ENCODE results near the gene MACC1.

Gene MACC1

DNA sequence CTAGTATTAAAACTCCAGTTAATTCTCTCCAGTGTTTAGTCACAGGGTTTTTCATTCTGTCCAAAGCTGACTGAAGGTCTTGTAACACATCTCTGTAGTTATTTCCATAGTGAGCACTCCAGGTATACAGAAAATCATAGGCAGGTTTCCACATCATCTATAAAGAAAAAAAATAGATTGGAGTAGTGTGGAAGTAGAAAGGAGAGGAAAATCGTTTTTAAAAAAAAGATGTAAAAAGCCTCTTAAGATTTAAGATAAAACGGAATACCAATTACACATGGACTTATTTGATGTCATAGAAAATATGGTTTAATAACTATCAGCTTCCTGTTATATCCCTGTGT lies 76.2 kb downstream of the MACC1 start:
- DNase-seq (ENCODE audit: extremely low read depth, low read depth), result no peak
- H3K4me3 ChIP-seq (replicated peaks; ENCODE audit: low read depth, low read length), result no peak overlapping the region
- TF ChIP-seq, protein P1, sequence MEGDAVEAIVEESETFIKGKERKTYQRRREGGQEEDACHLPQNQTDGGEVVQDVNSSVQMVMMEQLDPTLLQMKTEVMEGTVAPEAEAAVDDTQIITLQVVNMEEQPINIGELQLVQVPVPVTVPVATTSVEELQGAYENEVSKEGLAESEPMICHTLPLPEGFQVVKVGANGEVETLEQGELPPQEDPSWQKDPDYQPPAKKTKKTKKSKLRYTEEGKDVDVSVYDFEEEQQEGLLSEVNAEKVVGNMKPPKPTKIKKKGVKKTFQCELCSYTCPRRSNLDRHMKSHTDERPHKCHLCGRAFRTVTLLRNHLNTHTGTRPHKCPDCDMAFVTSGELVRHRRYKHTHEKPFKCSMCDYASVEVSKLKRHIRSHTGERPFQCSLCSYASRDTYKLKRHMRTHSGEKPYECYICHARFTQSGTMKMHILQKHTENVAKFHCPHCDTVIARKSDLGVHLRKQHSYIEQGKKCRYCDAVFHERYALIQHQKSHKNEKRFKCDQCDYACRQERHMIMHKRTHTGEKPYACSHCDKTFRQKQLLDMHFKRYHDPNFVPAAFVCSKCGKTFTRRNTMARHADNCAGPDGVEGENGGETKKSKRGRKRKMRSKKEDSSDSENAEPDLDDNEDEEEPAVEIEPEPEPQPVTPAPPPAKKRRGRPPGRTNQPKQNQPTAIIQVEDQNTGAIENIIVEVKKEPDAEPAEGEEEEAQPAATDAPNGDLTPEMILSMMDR (IDR thresholded peaks at IDR 0.05; ENCODE audit: low read depth, low read length, missing control alignments), result no peak

DNA sequence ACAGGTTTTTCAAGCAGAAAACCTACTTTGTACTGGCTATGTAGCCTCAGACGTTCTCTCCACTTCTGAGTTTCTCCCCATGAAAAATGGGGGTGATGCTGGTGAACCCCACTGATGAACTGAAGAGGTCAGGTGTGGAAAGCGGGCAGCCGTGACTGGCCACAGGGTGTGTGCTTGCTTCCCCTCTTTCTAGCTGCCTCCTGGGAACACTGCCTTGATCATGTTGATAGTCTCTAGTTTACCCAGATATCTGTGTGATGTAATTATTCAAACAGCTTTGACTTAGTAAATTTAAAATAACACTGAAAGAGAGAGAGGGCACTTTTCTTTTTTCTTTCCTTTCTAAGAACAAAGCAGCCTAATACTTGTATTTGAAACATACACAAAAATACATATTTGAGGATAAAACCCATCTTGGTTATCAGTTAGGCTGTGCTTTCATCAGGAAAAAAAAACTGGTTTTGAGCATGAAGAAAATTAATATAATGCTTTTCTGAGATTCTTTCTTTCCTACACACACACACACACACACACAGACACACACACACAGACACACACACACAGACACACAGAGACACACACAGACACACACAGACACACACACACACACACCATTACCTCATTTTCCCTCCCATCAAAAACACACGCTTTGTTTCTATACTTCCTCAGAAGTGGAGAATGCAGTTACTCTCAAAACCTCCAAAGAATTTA lies 76.7 kb downstream of the MACC1 start:
- no peak for DNase-seq (ENCODE audit: extremely low read depth, low read depth)
- TF ChIP-seq, protein P1 (IDR thresholded peaks at IDR 0.05; ENCODE audit: low read depth, low read length, missing control alignments), result no peak
- no peak overlapping the region for H3K4me3 ChIP-seq (replicated peaks; ENCODE audit: low read depth, low read length)

DNA sequence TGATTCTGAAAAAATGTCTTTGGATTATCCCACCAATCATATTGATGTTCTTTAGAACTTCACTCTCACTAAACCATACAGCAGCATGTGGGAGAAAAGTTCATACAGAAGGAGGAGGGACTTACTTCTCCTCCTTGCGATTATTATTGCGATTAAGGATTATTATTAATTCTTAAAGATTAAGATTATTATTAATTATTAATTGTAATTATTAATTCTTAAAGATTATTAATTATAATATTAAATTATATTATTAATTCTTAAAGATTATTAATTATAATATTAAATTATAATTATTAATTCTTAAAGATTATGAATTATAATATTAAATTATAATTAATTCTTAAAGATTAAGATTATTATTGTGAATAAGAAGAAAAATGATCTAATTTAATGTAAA lies 80.5 kb downstream of the MACC1 start:
- no peak for DNase-seq (ENCODE audit: extremely low read depth, low read depth)
- no peak overlapping the region for H3K4me3 ChIP-seq (replicated peaks; ENCODE audit: low read depth, low read length)
- TF ChIP-seq, protein P1 (IDR thresholded peaks at IDR 0.05; ENCODE audit: low read depth, low read length, missing control alignments), result no peak

DNA sequence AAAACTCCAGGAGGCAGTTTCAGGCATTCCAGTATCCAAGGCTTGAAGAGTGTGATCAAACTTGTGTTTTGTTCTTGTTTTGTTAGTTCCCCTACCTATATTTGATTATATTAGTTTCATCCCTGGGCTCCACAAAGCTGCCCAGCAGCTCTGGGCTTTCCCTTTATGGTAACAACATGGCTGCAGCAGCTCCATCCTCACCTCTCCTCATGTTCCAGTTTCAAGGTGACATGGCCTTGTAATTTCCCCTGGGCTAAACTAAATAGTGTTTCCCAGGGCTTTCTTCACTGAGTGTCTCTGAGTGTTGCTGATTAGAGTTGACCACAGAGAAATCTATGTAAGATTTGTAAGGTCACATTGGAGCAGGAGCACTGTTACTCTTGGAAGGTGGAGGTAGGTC lies 83.4 kb downstream of the MACC1 start:
- H3K4me3 ChIP-seq (replicated peaks; ENCODE audit: low read depth, low read length), result no peak overlapping the region
- no peak for DNase-seq (ENCODE audit: extremely low read depth, low read depth)
- TF ChIP-seq, protein P1 (IDR thresholded peaks at IDR 0.05; ENCODE audit: low read depth, low read length, missing control alignments), result no peak

DNA sequence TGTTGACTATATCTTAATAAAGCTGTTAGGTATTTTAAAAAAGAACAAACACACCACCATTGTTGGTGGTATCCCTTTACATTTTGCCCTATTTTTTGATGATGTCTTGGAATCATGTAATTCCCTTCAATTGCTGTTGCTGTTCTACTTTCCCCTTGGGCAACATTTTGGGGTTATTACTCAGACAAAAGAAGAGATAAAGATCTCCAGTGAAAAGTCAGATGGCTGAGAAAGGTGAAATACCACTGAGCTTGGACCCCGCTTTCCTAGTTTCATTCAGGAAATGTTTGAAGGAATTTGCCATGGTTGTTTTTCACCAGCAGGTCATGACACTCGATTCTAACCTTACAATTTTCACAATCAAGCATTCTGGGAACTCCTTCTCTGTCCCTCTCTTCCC lies 84.6 kb downstream of the MACC1 start:
- no peak overlapping the region for H3K4me3 ChIP-seq (replicated peaks; ENCODE audit: low read depth, low read length)
- TF ChIP-seq, protein P1 (IDR thresholded peaks at IDR 0.05; ENCODE audit: low read depth, low read length, missing control alignments), result no peak

DNA sequence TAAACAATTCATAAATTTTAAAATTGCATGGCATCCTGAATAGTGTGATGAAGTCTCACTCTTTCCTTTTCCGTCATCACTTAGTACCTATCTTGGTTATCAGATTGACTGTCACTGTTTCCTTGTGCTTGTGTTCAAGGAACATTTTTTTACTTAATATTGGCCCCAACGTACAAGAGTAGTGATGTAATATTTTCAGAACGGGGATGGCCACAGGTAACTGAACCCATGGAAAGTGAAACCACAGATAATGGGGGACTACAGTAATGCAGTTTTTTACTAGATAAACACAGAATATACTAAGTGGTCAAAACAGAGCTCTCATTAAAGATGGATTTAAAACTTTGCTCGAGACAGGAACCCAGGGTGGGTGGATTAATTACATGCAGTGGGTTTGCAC lies 85.4 kb downstream of the MACC1 start:
- H3K4me3 ChIP-seq (replicated peaks; ENCODE audit: low read depth, low read length), result no peak overlapping the region
- no peak for DNase-seq (ENCODE audit: extremely low read depth, low read depth)
- TF ChIP-seq, protein P1 (IDR thresholded peaks at IDR 0.05; ENCODE audit: low read depth, low read length, missing control alignments), result no peak

More for the DNA sequence above, 84.6 kb downstream of the MACC1 start:
- DNase-seq (ENCODE audit: extremely low read depth, low read depth), result no peak

DNA sequence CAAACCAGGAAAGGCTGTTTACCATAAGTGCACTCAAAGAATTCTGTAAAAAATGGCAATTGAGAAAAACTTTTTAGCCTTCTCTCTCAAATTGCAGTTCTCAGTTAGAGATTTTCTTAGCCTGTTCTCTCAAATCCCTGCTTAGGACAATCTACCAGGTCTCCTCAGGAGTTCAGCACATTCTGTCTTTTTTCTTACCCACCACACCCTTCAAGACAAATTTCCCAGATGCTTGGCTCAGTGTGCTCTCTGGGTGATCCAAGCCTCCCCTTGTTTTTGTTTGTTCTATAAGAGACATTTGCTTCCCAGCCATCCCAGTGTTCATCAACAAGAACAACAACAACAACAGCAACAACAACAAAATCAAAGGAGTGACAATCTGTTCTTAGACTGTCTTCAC lies 87.3 kb downstream of the MACC1 start:
- TF ChIP-seq, protein P1 (IDR thresholded peaks at IDR 0.05; ENCODE audit: low read depth, low read length, missing control alignments), result no peak
- no peak overlapping the region for H3K4me3 ChIP-seq (replicated peaks; ENCODE audit: low read depth, low read length)
- no peak for DNase-seq (ENCODE audit: extremely low read depth, low read depth)
